HepG2 (cell line): ENCODE results near the gene SLC9A5. TPM values are rescaled to one million over a fixed set of nuclear protein-coding genes. Genes with fewer than 3 reads are reported as not detected.

Source experiments
- ATAC-seq: fragments of 200-7000 bp; cut with Tn5 transposase; 3 replicates; pipeline ENCODE4 v1.9.1; 2020; ENCODE audit warnings: mild to moderate bottlenecking, moderate library complexity
- BruUV-seq: library from RNA; stranded (reverse); fragments of 400-500 nt; replicated peaks from 2 replicates; lab custom pipeline; 2021; lab: Mats Ljungman, UMichigan
- CTCF ChIA-PET: fragments of 300-600 bp; formaldehyde crosslinking; extraction: SDS; loops from one replicate; lab custom pipeline; 2021; ENCODE audit warnings: low total read pairs, inconsistent platforms, low intra/inter-chr PET ratio; lab: Yijun Ruan, JAX
- POLR2A ChIA-PET: fragments of 350-600 bp; sonication (Branson Sonifier 250); formaldehyde crosslinking; loops from one replicate; lab custom pipeline; 2020; ENCODE audit warnings: antibody characterized with exemption, inconsistent platforms; lab: Yijun Ruan, JAX
- DNase-seq: peaks from one replicate; pipeline ENCODE4 v3.0.0-alpha.2; 2015; ENCODE audit warnings: low spot score
- FAIRE-seq: peaks from 3 replicates; lab custom pipeline; 2011; peaks lifted over from hg19 to GRCh38; lab: Jason Lieb, UNC
- H2AFZ ChIP-seq: one replicate; pipeline ENCODE4 v1.6.1; 2011; ENCODE audit warnings: low read length, inconsistent platforms
- H3K27ac ChIP-seq: fragments of 300-600 bp; 3 replicates; pipeline ENCODE4 v1.8.0; 2011; ENCODE audit warnings: mixed run types, mild to moderate bottlenecking, mixed read lengths, low read length, inconsistent platforms; ENCODE audit not compliant: insufficient read depth; ENCODE audit errors: extremely low read length
- H3K27me3 ChIP-seq, 2 experiments: fragments of 200-600 bp in 1 of 2; 2 replicates in 1 of 2; 3 replicates in 1 of 2; pipeline versions ENCODE4 v1.6.0 to v1.8.0; 2011; ENCODE audit warnings: low read length in 2 of 2, mild to moderate bottlenecking in 2 of 2, moderate library complexity in 2 of 2, inconsistent platforms in 1 of 2; ENCODE audit not compliant: insufficient read depth in 2 of 2, control insufficient read depth in 1 of 2
- H3K36me3 ChIP-seq, 2 experiments: fragments of 200-600 bp in 1 of 2; replicated peaks in 1 of 2; 2 replicates in 1 of 2; 3 replicates in 1 of 2; pipeline versions ENCODE4 v1.5.1 to v1.8.0; 2011; ENCODE audit warnings: low read length in 2 of 2, inconsistent platforms in 1 of 2; ENCODE audit not compliant: insufficient read depth in 2 of 2, control insufficient read depth in 1 of 2
- H3K4me1 ChIP-seq: 2 replicates; pipeline ENCODE4 v1.5.1; 2012; ENCODE audit warnings: low read length, inconsistent platforms; ENCODE audit not compliant: insufficient read depth
- H3K4me2 ChIP-seq: 2 replicates; pipeline ENCODE4 v1.6.0; 2011; ENCODE audit warnings: low read depth, low read length, inconsistent platforms
- H3K4me3 ChIP-seq, 3 experiments: fragments of 200-600 bp in 1 of 3; sonication (generic), shearing (Covaris generic) in 1 of 3; replicated peaks in 1 of 3; 2 replicates each; pipeline ENCODE4 v1.5.1; 2011 to 2016; ENCODE audit warnings: low read length in 3 of 3, inconsistent platforms in 2 of 3, low read depth in 2 of 3, mild to moderate bottlenecking in 2 of 3, control low read depth in 1 of 3, mixed read lengths in 1 of 3; ENCODE audit not compliant: insufficient read depth in 1 of 3
- H3K79me2 ChIP-seq: one replicate; pipeline ENCODE4 v1.6.1; 2011; ENCODE audit warnings: low read length, inconsistent platforms; ENCODE audit not compliant: insufficient read depth
- H3K9ac ChIP-seq: 2 replicates; pipeline ENCODE4 v1.6.0; 2011; ENCODE audit warnings: mild to moderate bottlenecking, low read depth, low read length, inconsistent platforms; ENCODE audit not compliant: insufficient read depth
- H3K9me3 ChIP-seq: 2 replicates; pipeline ENCODE4 v1.5.1; 2012; ENCODE audit warnings: mild to moderate bottlenecking, low read length
- H4K20me1 ChIP-seq: 2 replicates; pipeline ENCODE4 v1.6.0; 2011; ENCODE audit warnings: inconsistent platforms, mild to moderate bottlenecking, low read length, moderate library complexity; ENCODE audit not compliant: insufficient read depth
- CREB1 ChIP-seq, 2 experiments: fragments of 450-650 bp in 1 of 2; IDR thresholded peaks; 2 replicates each; pipeline ENCODE4 v1.6.1; 2016 to 2017; ENCODE audit warnings: control low read depth in 1 of 2, mild to moderate bottlenecking in 1 of 2, missing compliant biosample characterization in 1 of 2, missing genetic modification characterization in 1 of 2
- GPN1 ChIP-seq: sonication (generic); formaldehyde crosslinking; IDR thresholded peaks from 2 replicates; pipeline ENCODE4 v1.5.1; 2020; ENCODE audit warnings: missing genetic modification reagents, borderline replicate concordance
- MED8 ChIP-seq: sonication (generic); formaldehyde crosslinking; IDR thresholded peaks from 2 replicates; pipeline ENCODE4 v1.8.1; 2023; ENCODE audit warnings: mild to moderate bottlenecking, missing genetic modification reagents; ENCODE audit not compliant: insufficient replicate concordance
- MTF2 ChIP-seq: sonication (generic); formaldehyde crosslinking; IDR thresholded peaks from 2 replicates; pipeline ENCODE4 v1.5.0; 2020; ENCODE audit warnings: missing genetic modification reagents, borderline replicate concordance
- NCOA1 ChIP-seq: sonication (generic); formaldehyde crosslinking; IDR thresholded peaks from 2 replicates; pipeline ENCODE4 v1.9.0; 2021; ENCODE audit warnings: missing genetic modification reagents
- PRPF4 ChIP-seq: fragments of 200-400 bp; formaldehyde crosslinking; IDR thresholded peaks from 2 replicates; pipeline ENCODE4 v1.6.1; 2016; ENCODE audit warnings: low read length, low read depth; ENCODE audit not compliant: poor library complexity, severe bottlenecking
- SUZ12 ChIP-seq: fragments of 150-350 bp; IDR thresholded peaks from 2 replicates; pipeline ENCODE4 v1.6.1; 2014; ENCODE audit warnings: low read depth, low read length
- ZNF569 ChIP-seq: sonication (generic); formaldehyde crosslinking; IDR thresholded peaks from 2 replicates; pipeline ENCODE4 v1.5.0; 2020; ENCODE audit warnings: mild to moderate bottlenecking, missing genetic modification reagents, moderate library complexity, borderline replicate concordance
- ZNF746 ChIP-seq: sonication (generic); formaldehyde crosslinking; IDR thresholded peaks from 2 replicates; pipeline ENCODE4 v1.8.0; 2022; ENCODE audit warnings: mild to moderate bottlenecking, missing genetic modification reagents
- whole genome bisulfite sequencing: methylation state at CpG from one replicate; pipeline ENCODE4 v1.1.6; 2017; ENCODE audit warnings: low lambda C conversion rate; 5-methylcytosine and 5-hydroxymethylcytosine counted together
- in situ Hi-C: cut with HindIII; loops from 2 replicates; pipeline ENCODE4 v1.10.0; 2017; ENCODE audit warnings: low pct_unique_long_range_greater_than_20kb; ENCODE audit not compliant: extremely low pct_ligation_motif_present
- intact Hi-C: fragments of 100-400 bp; cut with micrococcal nuclease; formaldehyde crosslinking; loops from one replicate; pipeline ENCODE4 v1.10.0; 2022; ENCODE audit not compliant: unreplicated experiment
- polyA plus RNA-seq, 8 experiments: library from polyadenylated mRNA; depleted of rRNA in 3 of 8; stranded (reverse) in 7 of 8; unstranded in 1 of 8; fragments of >200 nt; fragmentation: Illumina TruSeq in 4 of 8; extraction: Trizol in 4 of 8; gene quantifications; 2 replicates each; pipeline versions ENCODE4 v1.2.1 to v1.2.3, GENCODE V29; 2011 to 2016; ENCODE audit warnings: low read depth in 4 of 8, missing spikeins in 1 of 8, mixed read lengths in 1 of 8; ENCODE audit not compliant: insufficient read depth in 1 of 8
- total RNA-seq, 5 experiments: library from RNA; depleted of rRNA; stranded (reverse); fragments of >200 nt; fragmentation: Illumina TruSeq; extraction: Trizol; gene quantifications; 2 replicates each; pipeline ENCODE4 v1.2.3, GENCODE V29; 2016; ENCODE audit warnings: low read depth in 1 of 5
- TF ChIP-seq, protein P1 (sequence below): sonication (generic); formaldehyde crosslinking; IDR thresholded peaks from 2 replicates; pipeline ENCODE4 v1.8.0; 2022; ENCODE audit warnings: low read depth, missing genetic modification reagents
- TF ChIP-seq, protein P2 (sequence below): sonication (generic); formaldehyde crosslinking; IDR thresholded peaks from 2 replicates; pipeline ENCODE4 v1.5.0; 2020; ENCODE audit warnings: mild to moderate bottlenecking, missing genetic modification reagents
- TF ChIP-seq, protein P3 (sequence below): sonication (generic); formaldehyde crosslinking; IDR thresholded peaks from 2 replicates; pipeline ENCODE4 v1.4.0; 2020; ENCODE audit warnings: missing genetic modification reagents, borderline replicate concordance
- TF ChIP-seq, protein P4 (sequence below): sonication (generic); formaldehyde crosslinking; IDR thresholded peaks from 2 replicates; pipeline ENCODE4 v1.5.1; 2020; ENCODE audit warnings: mild to moderate bottlenecking, moderate library complexity, missing genetic modification reagents

Gene SLC9A5
- total and polyA plus RNA-seq, 2 of the 13 experiments (the other 11 are each of a cell fraction or from before 2014, with no cell fraction given), result 0.58 to 1.4 TPM

DNA sequence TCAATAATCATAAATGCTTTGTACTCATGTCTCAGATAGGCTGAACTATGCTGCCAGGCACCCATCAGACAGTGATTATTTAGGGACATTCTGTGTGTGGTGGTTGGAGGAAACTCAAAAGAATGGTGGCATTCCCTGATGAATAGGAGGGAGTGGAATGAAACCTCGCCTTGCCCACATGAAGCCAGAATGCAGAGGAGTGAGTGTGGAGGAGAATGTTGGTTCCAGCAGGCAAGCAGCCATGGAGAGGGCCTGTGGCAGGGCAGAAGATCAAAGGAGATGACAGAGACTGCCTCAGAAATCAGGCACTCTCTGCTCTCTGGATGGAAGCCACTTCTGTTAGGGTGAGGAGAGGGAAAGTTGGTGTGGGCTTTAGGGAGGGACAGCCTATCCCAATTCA lies 55.2 kb downstream of the SLC9A5 start:
- FAIRE-seq, result no peak
- no TSS peak for BruUV-seq
- DNase-seq, result no peak
- WGBS, result 0% methylated on average over 1 of the region's 1 CpG
- H2AFZ ChIP-seq, result no peak overlapping the region
- H3K4me3 ChIP-seq, result no peak overlapping the region
- no peak for ATAC-seq
- in situ Hi-C loops, result no loop called here
- no peak overlapping the region for H3K9ac ChIP-seq
- peaks cover 4 to 41% of the 10 kb centered on the region in 2 experiments; a peak in 3 of 5 replicates for H3K27me3 ChIP-seq
- H3K9me3 ChIP-seq, result no peaks in the 10 kb centered on the region
- no peak overlapping the region for H3K27ac ChIP-seq
- no peak overlapping the region for H3K4me2 ChIP-seq
- H3K4me1 ChIP-seq, result no peaks in the 10 kb centered on the region
- no peaks in the 10 kb centered on the region for H3K79me2 ChIP-seq
- no peaks in the 10 kb centered on the region for H4K20me1 ChIP-seq
- TF ChIP-seq NCOA1 (CRISPR knock-in tag) (no peak), MTF2 (CRISPR knock-in tag) (no peak), ZNF569 (CRISPR knock-in tag) (no peak), SUZ12 (no peak), ZNF746 (no peak), MED8 (CRISPR knock-in tag) (no peak), PRPF4 (no peak), GPN1 (CRISPR knock-in tag) (no peak), CREB1 (IDR thresholded peaks at IDR 0.05) (no peak), CREB1 (CRISPR knock-in tag; IDR thresholded peaks at IDR 0.05) (no peak)
- TF ChIP-seq, protein P1, sequence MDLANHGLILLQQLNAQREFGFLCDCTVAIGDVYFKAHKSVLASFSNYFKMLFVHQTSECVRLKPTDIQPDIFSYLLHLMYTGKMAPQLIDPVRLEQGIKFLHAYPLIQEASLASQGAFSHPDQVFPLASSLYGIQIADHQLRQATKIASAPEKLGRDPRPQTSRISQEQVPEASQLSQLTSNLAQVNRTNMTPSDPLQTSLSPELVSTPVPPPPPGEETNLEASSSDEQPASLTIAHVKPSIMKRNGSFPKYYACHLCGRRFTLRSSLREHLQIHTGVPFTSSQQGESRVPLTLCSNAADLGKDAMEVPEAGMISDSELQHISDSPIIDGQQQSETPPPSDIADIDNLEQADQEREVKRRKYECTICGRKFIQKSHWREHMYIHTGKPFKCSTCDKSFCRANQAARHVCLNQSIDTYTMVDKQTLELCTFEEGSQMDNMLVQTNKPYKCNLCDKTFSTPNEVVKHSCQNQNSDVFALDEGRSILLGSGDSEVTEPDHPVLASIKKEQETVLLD (CRISPR knock-in tag), result no peak
- TF ChIP-seq, protein P2, sequence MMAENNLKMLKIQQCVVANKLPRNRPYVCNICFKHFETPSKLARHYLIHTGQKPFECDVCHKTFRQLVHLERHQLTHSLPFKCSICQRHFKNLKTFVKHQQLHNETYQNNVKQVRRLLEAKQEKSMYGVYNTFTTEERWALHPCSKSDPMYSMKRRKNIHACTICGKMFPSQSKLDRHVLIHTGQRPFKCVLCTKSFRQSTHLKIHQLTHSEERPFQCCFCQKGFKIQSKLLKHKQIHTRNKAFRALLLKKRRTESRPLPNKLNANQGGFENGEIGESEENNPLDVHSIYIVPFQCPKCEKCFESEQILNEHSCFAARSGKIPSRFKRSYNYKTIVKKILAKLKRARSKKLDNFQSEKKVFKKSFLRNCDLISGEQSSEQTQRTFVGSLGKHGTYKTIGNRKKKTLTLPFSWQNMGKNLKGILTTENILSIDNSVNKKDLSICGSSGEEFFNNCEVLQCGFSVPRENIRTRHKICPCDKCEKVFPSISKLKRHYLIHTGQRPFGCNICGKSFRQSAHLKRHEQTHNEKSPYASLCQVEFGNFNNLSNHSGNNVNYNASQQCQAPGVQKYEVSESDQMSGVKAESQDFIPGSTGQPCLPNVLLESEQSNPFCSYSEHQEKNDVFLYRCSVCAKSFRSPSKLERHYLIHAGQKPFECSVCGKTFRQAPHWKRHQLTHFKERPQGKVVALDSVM (CRISPR knock-in tag), result no peak
- TF ChIP-seq, protein P3, sequence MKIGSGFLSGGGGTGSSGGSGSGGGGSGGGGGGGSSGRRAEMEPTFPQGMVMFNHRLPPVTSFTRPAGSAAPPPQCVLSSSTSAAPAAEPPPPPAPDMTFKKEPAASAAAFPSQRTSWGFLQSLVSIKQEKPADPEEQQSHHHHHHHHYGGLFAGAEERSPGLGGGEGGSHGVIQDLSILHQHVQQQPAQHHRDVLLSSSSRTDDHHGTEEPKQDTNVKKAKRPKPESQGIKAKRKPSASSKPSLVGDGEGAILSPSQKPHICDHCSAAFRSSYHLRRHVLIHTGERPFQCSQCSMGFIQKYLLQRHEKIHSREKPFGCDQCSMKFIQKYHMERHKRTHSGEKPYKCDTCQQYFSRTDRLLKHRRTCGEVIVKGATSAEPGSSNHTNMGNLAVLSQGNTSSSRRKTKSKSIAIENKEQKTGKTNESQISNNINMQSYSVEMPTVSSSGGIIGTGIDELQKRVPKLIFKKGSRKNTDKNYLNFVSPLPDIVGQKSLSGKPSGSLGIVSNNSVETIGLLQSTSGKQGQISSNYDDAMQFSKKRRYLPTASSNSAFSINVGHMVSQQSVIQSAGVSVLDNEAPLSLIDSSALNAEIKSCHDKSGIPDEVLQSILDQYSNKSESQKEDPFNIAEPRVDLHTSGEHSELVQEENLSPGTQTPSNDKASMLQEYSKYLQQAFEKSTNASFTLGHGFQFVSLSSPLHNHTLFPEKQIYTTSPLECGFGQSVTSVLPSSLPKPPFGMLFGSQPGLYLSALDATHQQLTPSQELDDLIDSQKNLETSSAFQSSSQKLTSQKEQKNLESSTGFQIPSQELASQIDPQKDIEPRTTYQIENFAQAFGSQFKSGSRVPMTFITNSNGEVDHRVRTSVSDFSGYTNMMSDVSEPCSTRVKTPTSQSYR (CRISPR knock-in tag), result no peak
- TF ChIP-seq, protein P4, sequence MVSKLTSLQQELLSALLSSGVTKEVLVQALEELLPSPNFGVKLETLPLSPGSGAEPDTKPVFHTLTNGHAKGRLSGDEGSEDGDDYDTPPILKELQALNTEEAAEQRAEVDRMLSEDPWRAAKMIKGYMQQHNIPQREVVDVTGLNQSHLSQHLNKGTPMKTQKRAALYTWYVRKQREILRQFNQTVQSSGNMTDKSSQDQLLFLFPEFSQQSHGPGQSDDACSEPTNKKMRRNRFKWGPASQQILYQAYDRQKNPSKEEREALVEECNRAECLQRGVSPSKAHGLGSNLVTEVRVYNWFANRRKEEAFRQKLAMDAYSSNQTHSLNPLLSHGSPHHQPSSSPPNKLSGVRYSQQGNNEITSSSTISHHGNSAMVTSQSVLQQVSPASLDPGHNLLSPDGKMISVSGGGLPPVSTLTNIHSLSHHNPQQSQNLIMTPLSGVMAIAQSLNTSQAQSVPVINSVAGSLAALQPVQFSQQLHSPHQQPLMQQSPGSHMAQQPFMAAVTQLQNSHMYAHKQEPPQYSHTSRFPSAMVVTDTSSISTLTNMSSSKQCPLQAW (CRISPR knock-in tag), result no peak
- TF ChIP-seq, all 625 proteins: peak for 0
- CTCF ChIA-PET, result no interaction called here
- intact Hi-C loops, result no loop called here
- H3K36me3 ChIP-seq, result no peaks in the 10 kb centered on the region
- POLR2A ChIA-PET, result no interaction called here
